Globus pallidus (tissue), 1 donor: Measurements from ENCODE around the gene CBX2.
"Not testable (repeated sequence)": the region's sequence is repeated elsewhere in the genome, so short reads cannot be mapped to it uniquely, and the experiment has no call there.

Source experiments
- DNase-seq: peaks from one replicate; pipeline ENCODE4 v3.0.0-alpha.2; 2015; ENCODE audit warnings: low spot score

CBX2 gene

GRCh38 chr17:79769570-79770506, 8.1 kb upstream of the CBX2 start:
- DNase-seq, result no peak

GRCh38 chr17:79771276-79771675, 6.7 kb upstream of the CBX2 start:
- DNase-seq, result no peak

GRCh38 chr17:79772726-79773125, 5.2 kb upstream of the CBX2 start:
- not testable (repeated sequence) for DNase-seq

GRCh38 chr17:79774561-79774975, 3.4 kb upstream of the CBX2 start:
- no peak for DNase-seq

- DNase-seq, result no peak
These were observed 2.3 kb upstream of the CBX2 start for GRCh38 chr17:79775632-79776031.

- no peak for DNase-seq
These were observed 1.4 kb upstream of the CBX2 start for GRCh38 chr17:79776376-79777119.

GRCh38 chr17:79777120-79777893, 641 bp upstream of the CBX2 start:
- DNase-seq, result peak; percentile 58

- no peak for DNase-seq
These were observed 646 bp downstream of the CBX2 start for GRCh38 chr17:79778504-79779083.

- DNase-seq, result no peak
These were observed 1.2 kb downstream of the CBX2 start for GRCh38 chr17:79779084-79779529.

GRCh38 chr17:79779661-79780365, 1.9 kb downstream of the CBX2 start:
- DNase-seq, result no peak

- DNase-seq, result no peak
These were observed 3.2 kb downstream of the CBX2 start for GRCh38 chr17:79781012-79781650.

GRCh38 chr17:79781736-79782575, 4.0 kb downstream of the CBX2 start:
- DNase-seq, result no peak

GRCh38 chr17:79783891-79784290, 5.9 kb downstream of the CBX2 start:
- DNase-seq, result no peak

- DNase-seq, result no peak
These were observed 6.5 kb downstream of the CBX2 start for GRCh38 chr17:79784353-79785016.

GRCh38 chr17:79785017-79785899, 7.3 kb downstream of the CBX2 start:
- no peak for DNase-seq

GRCh38 chr17:79785900-79786810, 8.2 kb downstream of the CBX2 start:
- DNase-seq, result no peak
